HCT116 (cell line): Measurements from ENCODE around the gene RBM28. TPM values are rescaled to one million over a fixed set of nuclear protein-coding genes. Genes with fewer than 3 reads are reported as not detected.

Source experiments
- ATAC-seq: fragments of 200-7000 bp; cut with Tn5 transposase; 2 replicates; pipeline ENCODE4 v1.9.1; 2020; ENCODE audit warnings: mild to moderate bottlenecking, moderate library complexity
- BruUV-seq: library from RNA; stranded (reverse); fragments of 400-500 nt; replicated peaks from 2 replicates; lab custom pipeline; 2021; lab: Mats Ljungman, UMichigan
- CTCF ChIA-PET: fragments of 300-600 bp; sonication (Branson Sonifier 250); formaldehyde crosslinking; loops from one replicate; lab custom pipeline; 2021; ENCODE audit warnings: antibody characterized with exemption; lab: Charles Lee
- POLR2A ChIA-PET: fragments of 300-600, 350-600 bp; sonication (Branson Sonifier 250); formaldehyde crosslinking; loops from one replicate; lab custom pipeline; 2021; ENCODE audit warnings: antibody characterized with exemption; lab: Charles Lee
- RAD21 ChIA-PET, 2 experiments: fragments of 300-600 bp; sonication (Branson Sonifier 250); formaldehyde crosslinking; loops; one replicate each; lab custom pipeline; 2023; ENCODE audit warnings: low total read pairs in 2 of 2; ENCODE audit not compliant: uncharacterized antibody in 2 of 2, unreplicated experiment in 2 of 2, low non-redundant PET in 1 of 2; lab: Charles Lee
- DNase-seq: peaks from one replicate; pipeline ENCODE4 v3.0.0-alpha.2; 2010; ENCODE audit warnings: low read depth, low spot score
- H2AFZ ChIP-seq: fragments of 200-600 bp; shearing (Covaris generic), sonication (generic); 2 replicates; pipeline ENCODE4 v1.6.1; 2017; ENCODE audit warnings: low read depth, mixed run types, mixed read lengths, antibody characterized with exemption, low read length; ENCODE audit not compliant: poor library complexity, severe bottlenecking
- H3K27ac ChIP-seq: 2 replicates; pipeline ENCODE4 v1.5.1; 2012; ENCODE audit warnings: low read depth, low read length
- H3K27me3 ChIP-seq: fragments of 200-600 bp; sonication (generic); 2 replicates; pipeline ENCODE4 v1.6.1; 2016; ENCODE audit warnings: mixed run types, low read length, mixed read lengths; ENCODE audit not compliant: insufficient read depth
- H3K36me3 ChIP-seq, 2 experiments: fragments of 200-500 bp in 1 of 2; fragments of 200-600 bp in 1 of 2; sonication (Bioruptor generic) in 1 of 2; sonication (generic) in 1 of 2; 2 replicates each; pipeline versions ENCODE4 v1.5.1 to v1.6.1; 2014 to 2016; ENCODE audit warnings: low read length in 2 of 2, inconsistent platforms in 1 of 2, mixed read lengths in 1 of 2, mixed run types in 1 of 2; ENCODE audit not compliant: insufficient read depth in 2 of 2, control insufficient read depth in 1 of 2
- H3K4me1 ChIP-seq, 2 experiments: fragments of 200-600 bp in 1 of 2; sonication (generic) in 1 of 2; 2 replicates each; pipeline versions ENCODE4 v1.5.1 to v1.6.1; 2012 to 2017; ENCODE audit warnings: low read length in 2 of 2, inconsistent platforms in 1 of 2, mild to moderate bottlenecking in 1 of 2, mixed read lengths in 1 of 2, mixed run types in 1 of 2, moderate library complexity in 1 of 2; ENCODE audit not compliant: insufficient read depth in 2 of 2, control insufficient read depth in 1 of 2
- H3K4me2 ChIP-seq: fragments of 200-600 bp; sonication (generic); 2 replicates; pipeline ENCODE4 v1.6.1; 2017; ENCODE audit warnings: mixed run types, low read length, mixed read lengths
- H3K4me3 ChIP-seq, 2 experiments: fragments of 200-600 bp in 1 of 2; sonication (generic) in 1 of 2; replicated peaks in 1 of 2; 2 replicates each; pipeline ENCODE4 v1.5.1; 2011 to 2016; ENCODE audit warnings: low read length in 2 of 2, control low read depth in 1 of 2, low read depth in 1 of 2, mild to moderate bottlenecking in 1 of 2, mixed read lengths in 1 of 2, mixed run types in 1 of 2
- H3K79me2 ChIP-seq: fragments of 200-600 bp; sonication (generic); 2 replicates; pipeline ENCODE4 v1.6.1; 2017; ENCODE audit warnings: mild to moderate bottlenecking, mixed run types, low read length, moderate library complexity, mixed read lengths; ENCODE audit not compliant: insufficient read depth
- H3K9ac ChIP-seq: fragments of 200-600 bp; sonication (generic); 2 replicates; pipeline ENCODE4 v1.6.1; 2016; ENCODE audit warnings: low read length, mixed read lengths
- H3K9me2 ChIP-seq: fragments of 200-600 bp; sonication (generic), shearing (Covaris generic); 2 replicates; pipeline ENCODE4 v1.6.1; 2017; ENCODE audit warnings: mixed run types, mild to moderate bottlenecking, moderate library complexity; ENCODE audit not compliant: insufficient read depth
- H3K9me3 ChIP-seq, 2 experiments: fragments of 200-500 bp in 1 of 2; fragments of 200-600 bp in 1 of 2; sonication (Bioruptor generic) in 1 of 2; sonication (generic) in 1 of 2; 2 replicates each; pipeline ENCODE4 v1.6.1; 2014 to 2017; ENCODE audit warnings: low read length in 2 of 2, mixed read lengths in 2 of 2, inconsistent platforms in 1 of 2, low read depth in 1 of 2, mild to moderate bottlenecking in 1 of 2, mixed run types in 1 of 2, moderate library complexity in 1 of 2; ENCODE audit not compliant: control insufficient read depth in 1 of 2, insufficient read depth in 1 of 2
- H4K20me1 ChIP-seq: fragments of 200-600 bp; sonication (generic), shearing (Covaris generic); 2 replicates; pipeline ENCODE4 v1.6.1; 2017; ENCODE audit warnings: mixed run types, mild to moderate bottlenecking, moderate library complexity; ENCODE audit not compliant: insufficient read depth
- ATF3 ChIP-seq: IDR thresholded peaks from 2 replicates; pipeline ENCODE4 v1.6.1; 2012
- CBX3 ChIP-seq: IDR thresholded peaks from 2 replicates; pipeline ENCODE4 v1.6.1; 2012; ENCODE audit warnings: low read depth
- CEBPB ChIP-seq: IDR thresholded peaks from 2 replicates; pipeline ENCODE4 v1.6.1; 2012; ENCODE audit warnings: low read depth
- ELF1 ChIP-seq: IDR thresholded peaks from 2 replicates; pipeline ENCODE4 v1.6.1; 2012; ENCODE audit warnings: low read depth, borderline replicate concordance
- EZH2 ChIP-seq: fragments of 200-600 bp; sonication (generic); IDR thresholded peaks from 2 replicates; pipeline ENCODE4 v1.6.1; 2017; ENCODE audit warnings: antibody characterized with exemption, mixed run types
- FOSL1 ChIP-seq: IDR thresholded peaks from 2 replicates; pipeline ENCODE4 v1.6.1; 2012; ENCODE audit warnings: low read depth
- JUND ChIP-seq: IDR thresholded peaks from 2 replicates; pipeline ENCODE4 v1.6.1; 2012
- MAX ChIP-seq: IDR thresholded peaks from 2 replicates; pipeline ENCODE4 v1.6.1; 2012
- POLR2A ChIP-seq: IDR thresholded peaks from 2 replicates; pipeline ENCODE4 v1.7.0; 2011; ENCODE audit warnings: borderline replicate concordance; ENCODE audit not compliant: insufficient read depth, insufficient read length; ENCODE audit errors: extremely low read depth
- POLR2AphosphoS5 ChIP-seq: IDR thresholded peaks from 2 replicates; pipeline ENCODE4 v1.6.1; 2011; ENCODE audit warnings: mild to moderate bottlenecking, low read depth, low read length, moderate library complexity
- REST ChIP-seq: IDR thresholded peaks from 2 replicates; pipeline ENCODE4 v1.6.1; 2012; ENCODE audit warnings: low read depth
- SIN3A ChIP-seq: IDR thresholded peaks from 2 replicates; pipeline ENCODE4 v1.6.1; 2012; ENCODE audit warnings: low read depth
- SP1 ChIP-seq: IDR thresholded peaks from 2 replicates; pipeline ENCODE4 v1.6.1; 2012; ENCODE audit warnings: low read depth
- SRF ChIP-seq: IDR thresholded peaks from 2 replicates; pipeline ENCODE4 v1.6.1; 2012; ENCODE audit warnings: low read depth
- TCF7L2 ChIP-seq: IDR thresholded peaks from 2 replicates; pipeline ENCODE4 v1.7.0; 2011; ENCODE audit warnings: borderline replicate concordance, inconsistent platforms; ENCODE audit not compliant: insufficient read depth, insufficient read length; ENCODE audit errors: extremely low read depth
- YY1 ChIP-seq: IDR thresholded peaks from 2 replicates; pipeline ENCODE4 v1.6.1; 2011; ENCODE audit warnings: low read length, low read depth, moderate library complexity, mild to moderate bottlenecking; ENCODE audit not compliant: insufficient replicate concordance; ENCODE audit errors: extremely low read depth
- ZFX ChIP-seq: fragments of 450-650 bp; IDR thresholded peaks from 2 replicates; pipeline ENCODE4 v1.6.1; 2017
- intact Hi-C: fragments of 100-400 bp; cut with micrococcal nuclease; formaldehyde crosslinking; loops from 2 replicates; pipeline ENCODE4 v1.10.0; 2022
- total RNA-seq: library from RNA; stranded (reverse); gene quantifications from one replicate; pipeline ENCODE4 v1.2.1, GENCODE V29; 2021; ENCODE audit not compliant: unreplicated experiment
- TF ChIP-seq, protein P1 (sequence below), 3 experiments: fragments of 200-600 bp in 1 of 3; sonication (generic) in 1 of 3; IDR thresholded peaks in 2 of 3; conservative IDR thresholded peaks in 1 of 3; 2 replicates each; pipeline ENCODE4 v1.5.1; 2012 to 2017; ENCODE audit warnings: low read depth in 2 of 3, low read length in 2 of 3, antibody characterized with exemption in 1 of 3, borderline replicate concordance in 1 of 3, control low read depth in 1 of 3, mild to moderate bottlenecking in 1 of 3, mixed read lengths in 1 of 3, mixed run types in 1 of 3, moderate library complexity in 1 of 3; ENCODE audit not compliant: insufficient read depth in 1 of 3
- TF ChIP-seq, protein P2 (sequence below): IDR thresholded peaks from 2 replicates; pipeline ENCODE4 v1.6.1; 2011; ENCODE audit warnings: mild to moderate bottlenecking, low read length, moderate library complexity; ENCODE audit not compliant: insufficient replicate concordance; ENCODE audit errors: extremely low read depth

The RBM28 gene
- total RNA-seq, 1 experiment from 2014 or later: 66.3 TPM

- TF ChIP-seq YY1 (no peak), ATF3 (no peak), TCF7L2 (no peak), MAX (no peak), REST (no peak), POLR2A (no peak), EZH2 (no peak), JUND (no peak), ZFX (no peak), POLR2AphosphoS5 (no peak), CEBPB (no peak), SP1 (no peak), CBX3 (no peak), FOSL1 (no peak), SIN3A (no peak), SRF (no peak), ELF1 (no peak)
- TF ChIP-seq, protein P1, sequence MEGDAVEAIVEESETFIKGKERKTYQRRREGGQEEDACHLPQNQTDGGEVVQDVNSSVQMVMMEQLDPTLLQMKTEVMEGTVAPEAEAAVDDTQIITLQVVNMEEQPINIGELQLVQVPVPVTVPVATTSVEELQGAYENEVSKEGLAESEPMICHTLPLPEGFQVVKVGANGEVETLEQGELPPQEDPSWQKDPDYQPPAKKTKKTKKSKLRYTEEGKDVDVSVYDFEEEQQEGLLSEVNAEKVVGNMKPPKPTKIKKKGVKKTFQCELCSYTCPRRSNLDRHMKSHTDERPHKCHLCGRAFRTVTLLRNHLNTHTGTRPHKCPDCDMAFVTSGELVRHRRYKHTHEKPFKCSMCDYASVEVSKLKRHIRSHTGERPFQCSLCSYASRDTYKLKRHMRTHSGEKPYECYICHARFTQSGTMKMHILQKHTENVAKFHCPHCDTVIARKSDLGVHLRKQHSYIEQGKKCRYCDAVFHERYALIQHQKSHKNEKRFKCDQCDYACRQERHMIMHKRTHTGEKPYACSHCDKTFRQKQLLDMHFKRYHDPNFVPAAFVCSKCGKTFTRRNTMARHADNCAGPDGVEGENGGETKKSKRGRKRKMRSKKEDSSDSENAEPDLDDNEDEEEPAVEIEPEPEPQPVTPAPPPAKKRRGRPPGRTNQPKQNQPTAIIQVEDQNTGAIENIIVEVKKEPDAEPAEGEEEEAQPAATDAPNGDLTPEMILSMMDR (IDR thresholded peaks at IDR 0.05 in 2 of 3, conservative IDR thresholded peaks at IDR 0.05 in 1 of 3; ENCODE audit: borderline replicate concordance in 1 of 3, insufficient read depth in 1 of 3, low read depth in 2 of 3, low read length in 2 of 3): no peak
- TF ChIP-seq, protein P2, sequence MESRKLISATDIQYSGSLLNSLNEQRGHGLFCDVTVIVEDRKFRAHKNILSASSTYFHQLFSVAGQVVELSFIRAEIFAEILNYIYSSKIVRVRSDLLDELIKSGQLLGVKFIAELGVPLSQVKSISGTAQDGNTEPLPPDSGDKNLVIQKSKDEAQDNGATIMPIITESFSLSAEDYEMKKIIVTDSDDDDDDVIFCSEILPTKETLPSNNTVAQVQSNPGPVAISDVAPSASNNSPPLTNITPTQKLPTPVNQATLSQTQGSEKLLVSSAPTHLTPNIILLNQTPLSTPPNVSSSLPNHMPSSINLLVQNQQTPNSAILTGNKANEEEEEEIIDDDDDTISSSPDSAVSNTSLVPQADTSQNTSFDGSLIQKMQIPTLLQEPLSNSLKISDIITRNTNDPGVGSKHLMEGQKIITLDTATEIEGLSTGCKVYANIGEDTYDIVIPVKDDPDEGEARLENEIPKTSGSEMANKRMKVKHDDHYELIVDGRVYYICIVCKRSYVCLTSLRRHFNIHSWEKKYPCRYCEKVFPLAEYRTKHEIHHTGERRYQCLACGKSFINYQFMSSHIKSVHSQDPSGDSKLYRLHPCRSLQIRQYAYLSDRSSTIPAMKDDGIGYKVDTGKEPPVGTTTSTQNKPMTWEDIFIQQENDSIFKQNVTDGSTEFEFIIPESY: no peak
- TF ChIP-seq, all 23 proteins: peak for 0
- H3K4me1 ChIP-seq: peaks cover 16 to 21% of the 10 kb centered on the region in 2 experiments
- H3K36me3 ChIP-seq: no peaks in the 10 kb centered on the region
- no peaks in the 10 kb centered on the region for H3K27me3 ChIP-seq
- ChIA-PET POLR2A (no interaction called here), CTCF (interaction anchor here (1.2 kb wide), 1 partner anchor 56 kb away, joined by 3 read pairs; no protein-coding TSS in a partner anchor), RAD21 (no interaction called here)
- intact Hi-C loops: no loop called here
- 0 out of 2 replicates have a peak, but pooled peaks have one; percentile 61 for ATAC-seq
- no peak overlapping the region for H3K4me3 ChIP-seq
- H3K9ac ChIP-seq: no peak overlapping the region
- no peaks in the 10 kb centered on the region for H4K20me1 ChIP-seq
- no peak overlapping the region for H3K4me2 ChIP-seq
- no peaks in the 10 kb centered on the region for H3K9me2 ChIP-seq
- no peak overlapping the region for H3K27ac ChIP-seq
- H2AFZ ChIP-seq: no peak overlapping the region
- no TSS peak for BruUV-seq
- no peak for DNase-seq
- H3K79me2 ChIP-seq: no peaks in the 10 kb centered on the region
- no peaks in the 10 kb centered on the region for H3K9me3 ChIP-seq
These were observed 77.8 kb downstream of the RBM28 start for GRCh38 chr7:128265906-128266300.
